ENCODE data around the gene P2RY4. TPM values are rescaled to one million over a fixed set of nuclear protein-coding genes. Genes with fewer than 3 reads are reported as not detected.

P2RY4 gene
- polyA plus RNA-seq, 1 of the 3 experiments (the other 2 are of a cell fraction), result 0.05 TPM

DNA sequence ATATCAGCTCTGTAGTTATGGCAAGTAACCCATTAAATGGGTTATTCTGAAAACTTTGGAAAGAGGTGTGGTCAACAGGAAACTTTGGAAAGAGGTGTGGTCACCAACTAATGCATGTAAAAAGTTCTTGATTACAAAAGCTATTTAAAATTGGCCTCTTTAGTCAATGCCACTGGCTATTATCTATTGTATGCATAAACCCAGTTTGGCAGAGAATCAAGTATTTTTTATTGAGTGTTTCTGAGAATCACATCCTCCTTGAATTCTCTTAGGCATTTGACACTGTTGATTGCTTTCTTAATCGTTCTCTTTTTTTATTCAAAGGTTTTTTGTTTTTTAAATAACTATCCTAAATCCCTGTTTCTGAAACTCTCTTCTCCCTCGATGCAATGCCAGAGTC is 7.5 kb downstream of the P2RY4 start:
- no peaks in the 10 kb centered on the region for H3K79me2 ChIP-seq (ENCODE audit: insufficient read depth)
- no peaks in the 10 kb centered on the region for H3K4me1 ChIP-seq (ENCODE audit: control insufficient read depth in 1 of 2, insufficient read depth in 2 of 2, low read depth in 1 of 2, low read length in 1 of 2)
- H3K36me3 ChIP-seq (replicated peaks in 1 of 2; ENCODE audit: control insufficient read depth in 1 of 2, insufficient read depth in 2 of 2, low read length in 1 of 2), result no peaks in the 10 kb centered on the region
- H3K9me2 ChIP-seq, result no peaks in the 10 kb centered on the region
- ChIA-PET CTCF (no interaction called here), POLR2A (no interaction called here)
- H3F3A ChIP-seq (replicated peaks; ENCODE audit: insufficient read depth), result no peaks in the 10 kb centered on the region
- no peaks in the 10 kb centered on the region for H4K20me1 ChIP-seq (ENCODE audit: insufficient read depth)
- TF ChIP-seq GABPA (IDR thresholded peaks at IDR 0.05; ENCODE audit: low read depth), result no peak
- TF ChIP-seq, protein P1, sequence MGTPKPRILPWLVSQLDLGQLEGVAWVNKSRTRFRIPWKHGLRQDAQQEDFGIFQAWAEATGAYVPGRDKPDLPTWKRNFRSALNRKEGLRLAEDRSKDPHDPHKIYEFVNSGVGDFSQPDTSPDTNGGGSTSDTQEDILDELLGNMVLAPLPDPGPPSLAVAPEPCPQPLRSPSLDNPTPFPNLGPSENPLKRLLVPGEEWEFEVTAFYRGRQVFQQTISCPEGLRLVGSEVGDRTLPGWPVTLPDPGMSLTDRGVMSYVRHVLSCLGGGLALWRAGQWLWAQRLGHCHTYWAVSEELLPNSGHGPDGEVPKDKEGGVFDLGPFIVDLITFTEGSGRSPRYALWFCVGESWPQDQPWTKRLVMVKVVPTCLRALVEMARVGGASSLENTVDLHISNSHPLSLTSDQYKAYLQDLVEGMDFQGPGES (IDR thresholded peaks at IDR 0.05; ENCODE audit: low read depth, low read length), result no peak
- TF ChIP-seq, protein P2, sequence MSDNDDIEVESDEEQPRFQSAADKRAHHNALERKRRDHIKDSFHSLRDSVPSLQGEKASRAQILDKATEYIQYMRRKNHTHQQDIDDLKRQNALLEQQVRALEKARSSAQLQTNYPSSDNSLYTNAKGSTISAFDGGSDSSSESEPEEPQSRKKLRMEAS (IDR thresholded peaks at IDR 0.05; ENCODE audit: low read depth), result no peak
- TF ChIP-seq, protein P3, sequence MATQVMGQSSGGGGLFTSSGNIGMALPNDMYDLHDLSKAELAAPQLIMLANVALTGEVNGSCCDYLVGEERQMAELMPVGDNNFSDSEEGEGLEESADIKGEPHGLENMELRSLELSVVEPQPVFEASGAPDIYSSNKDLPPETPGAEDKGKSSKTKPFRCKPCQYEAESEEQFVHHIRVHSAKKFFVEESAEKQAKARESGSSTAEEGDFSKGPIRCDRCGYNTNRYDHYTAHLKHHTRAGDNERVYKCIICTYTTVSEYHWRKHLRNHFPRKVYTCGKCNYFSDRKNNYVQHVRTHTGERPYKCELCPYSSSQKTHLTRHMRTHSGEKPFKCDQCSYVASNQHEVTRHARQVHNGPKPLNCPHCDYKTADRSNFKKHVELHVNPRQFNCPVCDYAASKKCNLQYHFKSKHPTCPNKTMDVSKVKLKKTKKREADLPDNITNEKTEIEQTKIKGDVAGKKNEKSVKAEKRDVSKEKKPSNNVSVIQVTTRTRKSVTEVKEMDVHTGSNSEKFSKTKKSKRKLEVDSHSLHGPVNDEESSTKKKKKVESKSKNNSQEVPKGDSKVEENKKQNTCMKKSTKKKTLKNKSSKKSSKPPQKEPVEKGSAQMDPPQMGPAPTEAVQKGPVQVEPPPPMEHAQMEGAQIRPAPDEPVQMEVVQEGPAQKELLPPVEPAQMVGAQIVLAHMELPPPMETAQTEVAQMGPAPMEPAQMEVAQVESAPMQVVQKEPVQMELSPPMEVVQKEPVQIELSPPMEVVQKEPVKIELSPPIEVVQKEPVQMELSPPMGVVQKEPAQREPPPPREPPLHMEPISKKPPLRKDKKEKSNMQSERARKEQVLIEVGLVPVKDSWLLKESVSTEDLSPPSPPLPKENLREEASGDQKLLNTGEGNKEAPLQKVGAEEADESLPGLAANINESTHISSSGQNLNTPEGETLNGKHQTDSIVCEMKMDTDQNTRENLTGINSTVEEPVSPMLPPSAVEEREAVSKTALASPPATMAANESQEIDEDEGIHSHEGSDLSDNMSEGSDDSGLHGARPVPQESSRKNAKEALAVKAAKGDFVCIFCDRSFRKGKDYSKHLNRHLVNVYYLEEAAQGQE (IDR thresholded peaks at IDR 0.05; ENCODE audit: low read depth, low read length), result no peak
- TF ChIP-seq CHD2 (IDR thresholded peaks at IDR 0.05; ENCODE audit: low read length, partially characterized antibody), result no peak
- no peak for TF ChIP-seq FOXM1 (IDR thresholded peaks at IDR 0.05; ENCODE audit: low read depth)
- TF ChIP-seq RAD21 (IDR thresholded peaks at IDR 0.05; ENCODE audit: low read length), result no peak
- no peak for TF ChIP-seq YY1 (IDR thresholded peaks at IDR 0.05; ENCODE audit: low read depth)
- no peak for TF ChIP-seq POLR2AphosphoS5 (IDR thresholded peaks at IDR 0.05; ENCODE audit: low read depth, low read length)
- no peak for TF ChIP-seq SMC3 (IDR thresholded peaks at IDR 0.05; ENCODE audit: low read depth, low read length)
- no peak for TF ChIP-seq TCF12 (IDR thresholded peaks at IDR 0.05)
- TF ChIP-seq FOXJ3 (CRISPR knock-in tag; IDR thresholded peaks at IDR 0.05), result no peak
- TF ChIP-seq, protein P4, sequence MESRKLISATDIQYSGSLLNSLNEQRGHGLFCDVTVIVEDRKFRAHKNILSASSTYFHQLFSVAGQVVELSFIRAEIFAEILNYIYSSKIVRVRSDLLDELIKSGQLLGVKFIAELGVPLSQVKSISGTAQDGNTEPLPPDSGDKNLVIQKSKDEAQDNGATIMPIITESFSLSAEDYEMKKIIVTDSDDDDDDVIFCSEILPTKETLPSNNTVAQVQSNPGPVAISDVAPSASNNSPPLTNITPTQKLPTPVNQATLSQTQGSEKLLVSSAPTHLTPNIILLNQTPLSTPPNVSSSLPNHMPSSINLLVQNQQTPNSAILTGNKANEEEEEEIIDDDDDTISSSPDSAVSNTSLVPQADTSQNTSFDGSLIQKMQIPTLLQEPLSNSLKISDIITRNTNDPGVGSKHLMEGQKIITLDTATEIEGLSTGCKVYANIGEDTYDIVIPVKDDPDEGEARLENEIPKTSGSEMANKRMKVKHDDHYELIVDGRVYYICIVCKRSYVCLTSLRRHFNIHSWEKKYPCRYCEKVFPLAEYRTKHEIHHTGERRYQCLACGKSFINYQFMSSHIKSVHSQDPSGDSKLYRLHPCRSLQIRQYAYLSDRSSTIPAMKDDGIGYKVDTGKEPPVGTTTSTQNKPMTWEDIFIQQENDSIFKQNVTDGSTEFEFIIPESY (IDR thresholded peaks at IDR 0.05; ENCODE audit: borderline replicate concordance, low read depth), result no peak
- no peak for TF ChIP-seq RFX5 (IDR thresholded peaks at IDR 0.05; ENCODE audit: low read length)
- TF ChIP-seq GATA2 (CRISPR knock-in tag; IDR thresholded peaks at IDR 0.05), result no peak
- TF ChIP-seq, protein P5, sequence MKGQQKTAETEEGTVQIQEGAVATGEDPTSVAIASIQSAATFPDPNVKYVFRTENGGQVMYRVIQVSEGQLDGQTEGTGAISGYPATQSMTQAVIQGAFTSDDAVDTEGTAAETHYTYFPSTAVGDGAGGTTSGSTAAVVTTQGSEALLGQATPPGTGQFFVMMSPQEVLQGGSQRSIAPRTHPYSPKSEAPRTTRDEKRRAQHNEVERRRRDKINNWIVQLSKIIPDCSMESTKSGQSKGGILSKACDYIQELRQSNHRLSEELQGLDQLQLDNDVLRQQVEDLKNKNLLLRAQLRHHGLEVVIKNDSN (IDR thresholded peaks at IDR 0.05; ENCODE audit: borderline replicate concordance, low read depth), result no peak
- no peak for TF ChIP-seq TEAD4 (IDR thresholded peaks at IDR 0.05; ENCODE audit: borderline replicate concordance, insufficient read depth)
- TF ChIP-seq, protein P6, sequence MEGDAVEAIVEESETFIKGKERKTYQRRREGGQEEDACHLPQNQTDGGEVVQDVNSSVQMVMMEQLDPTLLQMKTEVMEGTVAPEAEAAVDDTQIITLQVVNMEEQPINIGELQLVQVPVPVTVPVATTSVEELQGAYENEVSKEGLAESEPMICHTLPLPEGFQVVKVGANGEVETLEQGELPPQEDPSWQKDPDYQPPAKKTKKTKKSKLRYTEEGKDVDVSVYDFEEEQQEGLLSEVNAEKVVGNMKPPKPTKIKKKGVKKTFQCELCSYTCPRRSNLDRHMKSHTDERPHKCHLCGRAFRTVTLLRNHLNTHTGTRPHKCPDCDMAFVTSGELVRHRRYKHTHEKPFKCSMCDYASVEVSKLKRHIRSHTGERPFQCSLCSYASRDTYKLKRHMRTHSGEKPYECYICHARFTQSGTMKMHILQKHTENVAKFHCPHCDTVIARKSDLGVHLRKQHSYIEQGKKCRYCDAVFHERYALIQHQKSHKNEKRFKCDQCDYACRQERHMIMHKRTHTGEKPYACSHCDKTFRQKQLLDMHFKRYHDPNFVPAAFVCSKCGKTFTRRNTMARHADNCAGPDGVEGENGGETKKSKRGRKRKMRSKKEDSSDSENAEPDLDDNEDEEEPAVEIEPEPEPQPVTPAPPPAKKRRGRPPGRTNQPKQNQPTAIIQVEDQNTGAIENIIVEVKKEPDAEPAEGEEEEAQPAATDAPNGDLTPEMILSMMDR (IDR thresholded peaks at IDR 0.05), result no peak
- no peak for TF ChIP-seq MXI1 (IDR thresholded peaks at IDR 0.05; ENCODE audit: low read depth, low read length)
- no peak for TF ChIP-seq RCOR1 (IDR thresholded peaks at IDR 0.05; ENCODE audit: low read length)
- no peak overlapping the region for H3K4me3 ChIP-seq (ENCODE audit: low read depth in 2 of 2, low read length in 1 of 2)
- no peak overlapping the region for H3K9ac ChIP-seq
- no peaks in the 10 kb centered on the region for H3K27me3 ChIP-seq (ENCODE audit: insufficient read depth)
- DNase-seq, result no peak
- no peak overlapping the region for H3K4me2 ChIP-seq
- no peak overlapping the region for H2AFZ ChIP-seq (ENCODE audit: low read depth)
- H3K27ac ChIP-seq (ENCODE audit: low read depth in 2 of 2, low read length in 1 of 2), result no peak overlapping the region
- no peaks in the 10 kb centered on the region for H3K9me3 ChIP-seq
- WGBS (ENCODE audit: low lambda C conversion rate), result 2% methylated on average over 2 of the region's 2 CpGs

Data from SK-N-SH (cell line).